ENCODE measurements around the gene KIF18B. TPM values are rescaled to one million over a fixed set of nuclear protein-coding genes. Genes with fewer than 3 reads are reported as not detected.

The KIF18B gene
- polyA plus RNA-seq, 4 donors = 7.3 to 20.8 (median 14.3) TPM

- no peak for DNase-seq (ENCODE audit: low read depth in 4 of 4, low spot score in 2 of 4)
Observed at GRCh38 chr17:44907729-44908470, 39.7 kb downstream of the KIF18B start.

DNA sequence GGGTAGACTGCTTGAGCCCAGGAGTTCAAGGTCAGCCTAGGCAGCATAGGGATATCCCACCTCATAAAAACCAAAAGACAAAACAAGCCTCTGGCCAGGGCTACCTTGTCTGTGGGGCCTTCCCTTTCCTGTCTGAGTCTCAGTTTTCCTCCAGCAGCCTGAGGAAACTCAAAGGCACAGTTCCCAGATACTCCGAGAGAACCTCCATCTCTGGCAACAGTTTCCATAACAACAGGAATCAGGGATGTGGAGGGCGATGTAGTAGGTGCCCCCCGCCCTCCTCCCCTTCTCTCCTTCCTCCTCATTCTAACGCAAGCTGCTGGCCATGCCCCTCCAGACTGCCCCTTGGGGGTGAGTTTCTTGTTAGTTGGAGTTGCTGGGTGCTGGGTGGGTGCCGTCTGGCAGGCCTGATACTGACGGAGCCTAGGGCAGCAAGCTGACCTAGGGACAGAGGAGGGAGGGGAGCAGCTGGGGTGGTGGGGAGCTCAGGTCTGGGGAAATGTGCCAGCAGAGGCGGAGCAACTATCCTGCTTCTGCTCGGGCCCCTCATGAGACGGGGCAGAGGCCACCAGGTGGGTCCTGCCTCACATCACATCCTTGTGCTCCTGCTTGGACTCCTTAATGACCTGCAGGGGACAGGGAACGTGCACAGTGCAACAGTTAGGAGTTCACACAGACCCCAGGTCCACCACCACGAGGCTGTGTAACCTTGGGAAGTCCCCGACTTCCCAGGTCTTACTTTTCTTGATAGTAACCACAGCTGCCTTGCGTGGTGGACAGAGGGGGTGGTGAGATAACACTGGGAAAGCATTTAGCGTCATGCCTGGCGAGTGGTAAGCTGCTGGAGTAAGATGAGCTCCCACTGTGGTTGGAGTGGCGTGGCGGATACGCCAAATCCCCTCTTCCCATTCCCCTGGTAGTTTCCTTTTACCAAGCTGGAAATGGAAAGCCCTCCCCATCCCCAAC is 40.5 kb downstream of the KIF18B start:
- no peak for DNase-seq (ENCODE audit: low read depth in 4 of 4, low spot score in 2 of 4)

- no peak for DNase-seq (ENCODE audit: low read depth in 4 of 4, low spot score in 2 of 4)
Observed at GRCh38 chr17:44906010-44906646, 41.4 kb downstream of the KIF18B start.

DNA sequence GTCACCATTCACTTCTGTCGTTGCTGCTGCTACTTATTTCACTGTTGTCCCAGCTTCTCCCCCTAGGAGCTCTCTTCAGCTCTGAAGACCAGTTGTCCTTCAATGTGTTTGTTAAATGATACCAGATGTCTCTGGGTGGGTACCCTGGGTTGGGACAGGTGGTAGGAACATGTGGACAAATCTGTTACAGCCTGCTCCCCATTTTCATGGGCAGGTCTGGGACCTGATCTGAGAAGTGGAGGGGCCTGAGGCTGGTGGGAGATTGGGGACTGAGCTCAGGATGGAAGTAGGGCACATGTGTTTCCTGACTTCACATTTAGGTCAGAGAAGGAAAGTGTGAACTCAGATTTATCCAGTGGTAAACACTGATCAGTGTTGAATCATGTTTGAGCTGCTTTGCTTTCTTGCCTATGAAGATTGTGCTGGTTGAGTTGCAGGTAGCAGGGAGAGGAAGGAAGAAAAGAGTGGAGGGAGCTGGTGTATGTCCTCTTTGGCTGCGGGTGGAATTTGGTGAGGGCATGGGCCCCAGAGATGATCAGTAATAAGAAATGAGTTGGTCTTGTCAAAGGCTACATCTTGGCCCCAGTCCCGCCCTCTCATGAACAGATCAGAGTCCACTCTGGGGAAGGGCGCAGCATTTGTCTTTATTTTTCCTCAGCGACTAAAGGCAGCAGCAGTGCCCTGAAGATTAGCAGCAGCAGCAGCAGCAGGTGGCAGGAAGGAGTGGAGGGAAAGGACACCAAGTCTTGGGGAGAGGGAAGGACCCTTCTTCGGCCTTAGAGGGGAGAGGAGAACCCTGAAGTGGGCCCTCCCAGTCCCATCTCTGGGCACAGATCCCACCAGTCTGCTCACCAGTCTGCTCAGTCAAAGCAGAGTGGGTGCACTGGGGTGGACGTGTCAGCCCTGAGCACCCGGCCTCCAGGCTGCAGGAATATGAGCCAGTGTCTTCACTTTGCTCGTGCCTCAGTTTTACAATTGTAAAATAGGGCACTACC is 42.3 kb downstream of the KIF18B start:
- no peak for DNase-seq (ENCODE audit: low read depth in 4 of 4, low spot score in 2 of 4)

DNA sequence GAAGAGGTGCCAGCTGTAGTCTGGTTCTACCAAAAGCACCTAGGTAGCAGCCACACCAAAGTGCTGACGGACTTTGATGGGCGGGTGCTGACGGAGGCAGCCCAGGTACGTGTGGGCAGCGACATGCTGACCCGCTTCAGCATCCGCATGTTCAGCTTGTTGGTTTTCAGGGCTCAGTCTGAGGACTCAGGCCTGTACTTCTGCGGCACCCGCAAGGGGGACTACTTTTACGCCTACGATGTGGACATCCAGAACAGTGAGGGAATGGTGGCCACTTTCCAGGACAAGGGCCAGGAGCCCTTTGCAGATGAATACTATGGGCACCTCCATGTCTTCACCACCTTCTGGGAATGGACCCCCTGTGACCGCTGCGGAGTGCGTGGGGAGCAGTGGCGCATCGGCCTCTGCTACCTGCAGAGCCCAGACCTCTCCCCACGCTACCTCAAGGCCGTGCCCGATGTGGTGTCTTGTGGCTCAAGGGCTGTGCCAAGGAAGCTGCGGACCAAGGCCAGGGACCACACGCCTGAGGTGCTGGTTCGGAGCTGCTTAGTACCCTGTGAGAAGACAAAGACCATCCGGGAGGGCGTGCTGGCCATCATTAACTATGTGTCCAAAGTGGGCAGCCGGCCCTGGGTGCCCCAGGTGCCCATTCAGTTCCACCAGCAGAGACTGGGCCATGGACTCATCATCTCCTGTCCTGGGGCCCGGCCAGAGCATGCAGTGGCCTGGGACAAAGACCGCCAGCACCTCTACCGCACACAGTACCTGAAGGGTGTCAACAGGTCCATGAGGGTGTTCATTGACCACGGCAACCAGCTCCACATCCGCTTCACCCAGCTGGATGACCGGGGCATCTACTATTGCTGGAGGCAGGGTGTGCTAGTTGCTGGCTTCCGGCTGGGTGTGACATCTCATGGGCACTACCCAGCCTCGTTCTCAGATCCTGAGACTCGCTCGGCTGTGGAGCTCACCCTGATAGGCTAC is 43.3 kb downstream of the KIF18B start:
- no peak for DNase-seq (ENCODE audit: low read depth in 4 of 4, low spot score in 2 of 4)

DNA sequence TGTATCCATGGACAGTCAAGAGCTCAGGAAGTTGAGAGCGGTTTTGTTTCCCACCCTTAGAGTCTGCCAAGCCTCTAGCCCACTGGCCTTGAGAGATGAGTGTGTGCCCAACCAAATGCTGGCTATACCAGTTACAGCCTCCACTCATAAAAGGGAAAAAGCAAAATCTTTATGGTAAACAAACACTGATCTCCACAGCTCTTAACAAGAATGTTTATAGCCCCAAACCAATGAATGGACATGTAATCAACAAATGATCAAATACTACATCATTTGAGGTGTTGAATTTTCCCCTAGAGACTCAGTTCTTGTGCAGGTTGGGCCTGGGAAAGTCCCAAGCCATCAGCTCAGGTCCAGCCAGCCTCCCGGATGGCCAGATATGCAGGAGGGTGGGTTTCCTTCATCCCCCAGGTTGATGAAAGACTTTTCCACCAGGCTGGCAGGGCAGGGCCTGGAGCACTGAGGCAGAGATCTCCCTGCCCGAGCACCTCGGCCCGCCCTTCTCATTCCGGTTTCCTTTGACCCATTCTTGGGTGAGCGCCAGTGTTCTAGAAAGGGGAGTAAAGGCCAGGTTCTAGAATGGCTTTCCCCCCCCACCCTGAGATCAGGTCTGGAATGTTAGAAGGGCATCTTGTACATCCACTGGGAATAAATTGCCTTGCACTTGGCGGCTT is 44.4 kb downstream of the KIF18B start:
- no peak for DNase-seq (ENCODE audit: low read depth in 4 of 4, low spot score in 2 of 4)

DNA sequence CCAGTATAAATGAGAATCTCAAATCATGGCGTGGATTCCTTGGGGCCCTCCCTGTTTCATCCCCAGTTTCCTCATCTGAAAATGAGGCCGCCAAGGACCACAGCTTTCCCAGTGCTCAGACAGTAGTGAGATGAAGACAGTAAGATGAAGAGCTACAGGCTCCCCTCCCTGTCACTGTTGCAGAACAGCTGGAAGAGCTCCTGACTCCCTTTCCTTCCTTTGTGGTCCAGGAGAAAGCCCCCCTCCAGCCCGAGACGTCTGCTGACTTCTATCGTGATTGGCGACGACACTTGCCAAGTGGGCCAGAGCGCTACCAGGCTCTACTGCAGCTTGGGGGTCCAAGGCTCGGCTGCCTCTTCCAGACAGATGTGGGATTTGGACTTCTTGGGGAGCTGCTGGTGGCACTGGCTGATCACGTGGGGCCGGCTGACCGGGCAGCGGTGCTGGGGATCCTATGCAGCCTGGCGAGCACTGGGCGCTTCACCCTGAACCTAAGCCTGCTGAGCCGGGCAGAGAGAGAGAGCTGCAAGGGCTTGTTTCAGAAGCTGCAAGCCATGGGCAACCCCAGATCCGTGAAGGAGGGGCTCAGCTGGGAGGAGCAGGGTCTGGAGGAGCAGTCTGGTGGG is 45.3 kb downstream of the KIF18B start:
- DNase-seq (ENCODE audit: low read depth in 4 of 4, low spot score in 2 of 4) = no peak

DNA sequence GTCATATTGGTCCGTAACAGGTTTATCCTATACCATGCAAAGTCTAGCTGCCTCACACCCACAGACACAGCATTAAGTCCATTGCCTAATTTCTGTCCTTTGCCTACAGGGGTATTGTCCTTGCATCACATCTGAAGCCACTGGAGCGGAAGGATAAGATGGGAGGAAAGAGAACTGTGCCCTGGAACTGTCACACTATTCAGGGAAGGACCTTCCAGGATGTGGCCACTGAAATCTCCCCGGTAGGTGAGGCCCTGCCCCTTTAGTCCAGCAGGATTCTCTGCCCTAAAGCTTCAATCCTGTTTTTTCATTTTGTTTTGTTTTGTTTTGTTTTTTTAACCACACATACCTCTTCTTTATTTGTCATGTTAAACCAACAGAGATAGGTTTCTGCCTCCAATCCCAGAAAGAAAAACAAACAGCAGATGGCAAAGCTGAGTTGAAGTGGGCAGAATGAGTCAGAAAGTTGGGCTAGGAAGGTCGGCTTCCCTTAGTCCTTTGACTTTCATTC is 46.1 kb downstream of the KIF18B start:
- DNase-seq (ENCODE audit: low read depth in 4 of 4, low spot score in 2 of 4) = no peak

GRCh38 chr17:44900894-44901293 is 46.7 kb downstream of the KIF18B start:
- DNase-seq (ENCODE audit: low read depth in 4 of 4, low spot score in 2 of 4) = no peak

GRCh38 chr17:44899074-44899782 is 48.3 kb downstream of the KIF18B start, which contains the start of gene EFTUD2:
Gene EFTUD2 (minus strand): TSS chr17:44899445. CDS start chr17:44894521, 4,924 bp downstream.
- peak; percentile 79 to 97 (median 89) for DNase-seq (ENCODE audit: low read depth in 4 of 4, low spot score in 2 of 4)

DNA sequence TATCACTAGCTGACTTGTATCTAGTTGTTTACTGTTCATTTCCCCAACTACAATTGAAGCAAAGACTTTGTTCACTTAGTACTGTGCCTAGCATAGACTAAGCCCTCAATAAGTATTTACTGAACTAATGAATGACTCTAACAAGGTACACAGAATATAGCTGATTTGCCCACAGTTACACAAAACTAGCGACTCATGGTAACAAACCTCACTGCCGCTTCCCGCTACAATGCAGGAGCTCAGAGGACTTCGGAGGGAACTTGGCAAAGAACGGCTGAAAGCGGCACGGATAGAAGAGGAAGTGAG is 48.9 kb downstream of the KIF18B start:
- DNase-seq (ENCODE audit: low read depth in 4 of 4, low spot score in 2 of 4) = no peak

DNA sequence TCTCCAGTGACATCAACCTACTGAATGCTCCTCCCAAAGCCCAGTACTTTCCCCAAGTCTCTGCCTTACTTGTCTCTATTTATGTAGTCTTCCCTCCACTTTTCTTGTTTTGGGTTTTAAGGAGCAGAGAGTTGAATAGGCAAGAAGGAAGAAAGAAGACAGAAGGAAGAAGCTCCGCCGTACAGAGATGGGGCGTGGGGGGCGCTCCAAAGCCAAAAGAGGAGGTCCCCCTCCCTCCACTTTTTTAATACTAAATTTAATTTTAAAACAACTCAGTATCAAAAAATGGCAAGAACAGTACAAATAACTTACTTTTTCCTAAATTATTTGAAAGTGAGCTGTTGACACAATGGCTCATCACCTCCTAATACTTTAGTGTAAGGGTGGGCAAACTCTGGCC is 52.9 kb downstream of the KIF18B start:
- DNase-seq (ENCODE audit: low read depth in 4 of 4, low spot score in 2 of 4) = no peak

- DNase-seq (ENCODE audit: low read depth in 4 of 4, low spot score in 2 of 4) = no peak
Observed at GRCh38 chr17:44892250-44892649, 55.3 kb downstream of the KIF18B start.

GRCh38 chr17:44889003-44889402 is 58.6 kb downstream of the KIF18B start:
- DNase-seq (ENCODE audit: low read depth in 4 of 4, low spot score in 2 of 4) = no peak

DNA sequence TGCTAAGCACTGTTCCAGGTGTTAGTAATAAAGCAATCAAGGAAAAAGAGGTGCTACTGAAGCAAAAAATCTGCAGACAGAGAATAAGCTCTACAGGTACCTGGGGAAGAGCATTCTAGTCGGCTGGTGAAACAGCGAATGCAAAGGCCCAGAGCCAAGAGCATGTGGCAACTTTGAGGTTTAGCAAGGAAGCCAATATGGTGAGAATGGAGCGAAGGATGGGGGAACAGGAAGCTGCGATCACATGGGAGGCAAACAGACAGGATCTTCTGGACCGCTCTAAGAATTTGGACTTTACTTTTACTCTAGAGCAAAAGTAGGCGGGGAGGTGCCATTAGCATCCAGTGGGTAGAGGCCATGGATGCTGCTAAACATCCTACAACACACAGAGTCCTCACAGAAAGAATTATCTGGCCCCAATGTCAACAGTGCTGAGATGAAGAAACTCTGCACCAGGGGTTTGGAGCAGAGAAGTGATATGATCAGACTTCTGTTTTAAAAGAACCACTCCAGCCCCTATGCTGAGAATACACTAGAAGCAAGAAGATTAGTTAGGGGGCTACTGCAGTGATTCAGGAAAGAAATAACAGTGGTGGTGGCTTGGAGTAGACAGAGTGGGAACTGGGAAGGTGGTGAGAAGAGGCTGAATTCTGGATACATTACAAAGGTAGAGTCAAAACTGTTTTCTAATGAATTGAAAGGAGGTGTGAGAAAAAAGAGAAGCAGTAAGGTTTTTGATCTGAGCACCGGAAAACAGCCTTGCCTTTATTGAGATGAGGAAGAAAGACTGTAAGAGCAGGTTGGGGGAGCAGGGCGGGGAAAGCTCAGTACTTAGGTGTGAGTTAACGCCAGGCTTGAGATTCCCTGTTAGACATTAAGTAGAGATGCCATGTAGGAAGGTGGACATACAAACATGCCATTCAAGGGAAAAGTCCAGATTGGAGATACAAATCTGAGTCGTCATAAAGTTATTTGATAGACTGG is 59.3 kb downstream of the KIF18B start:
- DNase-seq (ENCODE audit: low read depth in 4 of 4, low spot score in 2 of 4) = no peak

DNA sequence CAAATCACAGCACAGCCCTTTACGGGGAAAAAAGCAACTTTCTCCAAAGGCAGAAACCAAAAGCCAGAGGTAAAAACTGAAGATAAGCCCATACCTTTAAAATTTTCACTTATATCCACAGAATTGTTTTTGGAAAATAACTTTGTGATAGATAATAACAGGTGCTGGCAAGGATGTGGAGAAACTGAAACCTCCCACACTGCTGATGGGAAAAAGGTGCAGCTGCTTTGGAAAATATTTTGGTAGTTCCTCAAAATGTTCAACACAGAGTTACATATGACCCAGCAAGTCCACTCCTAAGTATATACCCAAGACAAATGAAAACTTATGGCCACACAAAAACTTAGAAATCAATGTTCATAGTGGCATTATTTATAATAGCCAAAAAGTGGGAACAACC is 60.6 kb downstream of the KIF18B start:
- no peak for DNase-seq (ENCODE audit: low read depth in 4 of 4, low spot score in 2 of 4)
